DOHH2 (cell line): Measurements from ENCODE around the gene RNF217.

ENCODE experiments used
- EZH2phosphoT487 ChIP-seq: fragments of 200-600 bp; sonication (generic); IDR thresholded peaks from 2 replicates; pipeline ENCODE4 v1.6.1; 2017; ENCODE audit warnings: borderline replicate concordance, mild to moderate bottlenecking, antibody characterized with exemption, low read length, moderate library complexity, mixed read lengths
- TF ChIP-seq, protein P1 (sequence below): fragments of 200-600 bp; sonication (generic); IDR thresholded peaks from one replicate; pipeline ENCODE4 v1.5.1; 2014; ENCODE audit warnings: antibody characterized with exemption, mild to moderate bottlenecking, low read depth, low read length; ENCODE audit not compliant: poor library complexity, severe bottlenecking

DNA sequence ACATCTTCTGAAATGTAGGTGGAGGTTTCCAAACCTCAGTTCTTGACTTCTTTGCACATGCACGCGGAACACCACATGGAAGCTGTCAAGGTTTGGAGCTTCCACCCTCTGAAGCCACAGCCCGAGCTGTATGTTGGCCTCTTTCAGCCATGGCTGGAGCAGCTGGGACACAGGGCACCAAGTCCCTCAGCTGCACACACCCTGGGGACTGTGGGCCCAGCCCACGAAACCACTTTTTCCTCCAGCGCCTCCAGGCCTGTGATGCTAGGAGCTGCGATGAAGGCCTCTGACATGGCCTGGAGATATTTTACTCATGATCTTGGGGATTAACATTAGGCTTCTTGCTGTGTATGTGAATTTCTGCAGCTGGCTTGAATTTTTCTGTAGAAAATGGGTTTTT lies 68.7 kb downstream of the RNF217 start:
- no peak for TF ChIP-seq EZH2phosphoT487
- TF ChIP-seq, protein P1, sequence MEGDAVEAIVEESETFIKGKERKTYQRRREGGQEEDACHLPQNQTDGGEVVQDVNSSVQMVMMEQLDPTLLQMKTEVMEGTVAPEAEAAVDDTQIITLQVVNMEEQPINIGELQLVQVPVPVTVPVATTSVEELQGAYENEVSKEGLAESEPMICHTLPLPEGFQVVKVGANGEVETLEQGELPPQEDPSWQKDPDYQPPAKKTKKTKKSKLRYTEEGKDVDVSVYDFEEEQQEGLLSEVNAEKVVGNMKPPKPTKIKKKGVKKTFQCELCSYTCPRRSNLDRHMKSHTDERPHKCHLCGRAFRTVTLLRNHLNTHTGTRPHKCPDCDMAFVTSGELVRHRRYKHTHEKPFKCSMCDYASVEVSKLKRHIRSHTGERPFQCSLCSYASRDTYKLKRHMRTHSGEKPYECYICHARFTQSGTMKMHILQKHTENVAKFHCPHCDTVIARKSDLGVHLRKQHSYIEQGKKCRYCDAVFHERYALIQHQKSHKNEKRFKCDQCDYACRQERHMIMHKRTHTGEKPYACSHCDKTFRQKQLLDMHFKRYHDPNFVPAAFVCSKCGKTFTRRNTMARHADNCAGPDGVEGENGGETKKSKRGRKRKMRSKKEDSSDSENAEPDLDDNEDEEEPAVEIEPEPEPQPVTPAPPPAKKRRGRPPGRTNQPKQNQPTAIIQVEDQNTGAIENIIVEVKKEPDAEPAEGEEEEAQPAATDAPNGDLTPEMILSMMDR: no peak
